H9 (cell line): ENCODE data around the gene VPS4A. TPM values are rescaled to one million over a fixed set of nuclear protein-coding genes. Genes with fewer than 3 reads are reported as not detected.
A peak's percentile ranks its signal among the peaks of the same experiment; 100 is the strongest.

Experiments used
- DNase-seq: peaks from one replicate; pipeline ENCODE4 v3.0.0-alpha.2; 2017
- H2AFZ ChIP-seq: one replicate; pipeline ENCODE4 v1.6.1; 2013; ENCODE audit warnings: mild to moderate bottlenecking, low read length, control low read depth, moderate library complexity
- H2AK5ac ChIP-seq: 2 replicates; pipeline ENCODE4 v1.6.1; 2013; ENCODE audit warnings: low read length, control low read depth, mixed read lengths; ENCODE audit not compliant: insufficient read length
- H2BK120ac ChIP-seq: one replicate; pipeline ENCODE4 v1.6.1; 2013; ENCODE audit warnings: low read depth, mild to moderate bottlenecking, low read length, control low read depth, inconsistent platforms; ENCODE audit not compliant: poor library complexity, severe bottlenecking
- H2BK12ac ChIP-seq: 2 replicates; pipeline ENCODE4 v1.6.1; 2013; ENCODE audit warnings: low read length, control low read depth, mixed read lengths, low read depth; ENCODE audit not compliant: insufficient read length
- H2BK15ac ChIP-seq: 2 replicates; pipeline ENCODE4 v1.6.1; 2013; ENCODE audit warnings: low read depth, low read length, control low read depth
- H2BK20ac ChIP-seq: one replicate; pipeline ENCODE4 v1.6.1; 2013; ENCODE audit warnings: low read depth, mild to moderate bottlenecking, low read length, control low read depth, inconsistent platforms; ENCODE audit not compliant: poor library complexity, severe bottlenecking
- H2BK5ac ChIP-seq: 2 replicates; pipeline ENCODE4 v1.6.1; 2013; ENCODE audit warnings: low read length, control low read depth, mixed read lengths; ENCODE audit not compliant: insufficient read length
- H3K14ac ChIP-seq: 2 replicates; pipeline ENCODE4 v1.6.1; 2013; ENCODE audit warnings: low read length, control low read depth; ENCODE audit not compliant: insufficient read depth
- H3K18ac ChIP-seq: 2 replicates; pipeline ENCODE4 v1.6.1; 2013; ENCODE audit warnings: low read depth, mild to moderate bottlenecking, mixed read lengths, low read length, control low read depth; ENCODE audit not compliant: insufficient read length
- H3K23ac ChIP-seq: 2 replicates; pipeline ENCODE4 v1.6.1; 2013; ENCODE audit warnings: low read length, control low read depth, mixed read lengths, low read depth; ENCODE audit not compliant: insufficient read length
- H3K23me2 ChIP-seq: 2 replicates; pipeline ENCODE4 v1.6.1; 2013; ENCODE audit warnings: low read depth, mild to moderate bottlenecking, mixed read lengths, low read length, control low read depth; ENCODE audit not compliant: insufficient read length, poor library complexity, severe bottlenecking
- H3K27ac ChIP-seq: 2 replicates; pipeline ENCODE4 v1.5.1; 2013; ENCODE audit warnings: low read length, control low read depth, mixed read lengths, low read depth; ENCODE audit not compliant: insufficient read length
- H3K27me3 ChIP-seq: 2 replicates; pipeline ENCODE4 v1.6.1; 2013; ENCODE audit warnings: low read length, control low read depth, inconsistent platforms; ENCODE audit not compliant: insufficient read depth
- H3K4ac ChIP-seq: 2 replicates; pipeline ENCODE4 v1.6.1; 2013; ENCODE audit warnings: low read depth, mild to moderate bottlenecking, control low read depth, inconsistent platforms, low read length, moderate library complexity
- H3K4me1 ChIP-seq: 2 replicates; pipeline ENCODE4 v1.6.1; 2013; ENCODE audit warnings: low read length, control low read depth, inconsistent platforms; ENCODE audit not compliant: insufficient read depth
- H3K4me2 ChIP-seq: 2 replicates; pipeline ENCODE4 v1.6.1; 2013; ENCODE audit warnings: low read length, control low read depth, mixed read lengths; ENCODE audit not compliant: insufficient read length, insufficient read depth
- H3K56ac ChIP-seq: 2 replicates; pipeline ENCODE4 v1.6.1; 2013; ENCODE audit warnings: low read depth, mild to moderate bottlenecking, mixed read lengths, low read length, control low read depth; ENCODE audit not compliant: insufficient read length
- H3K79me1 ChIP-seq: 2 replicates; pipeline ENCODE4 v1.6.1; 2013; ENCODE audit warnings: low read depth, mild to moderate bottlenecking, moderate library complexity, low read length, control low read depth, inconsistent platforms; ENCODE audit not compliant: insufficient read depth, poor library complexity, severe bottlenecking
- H3K79me2 ChIP-seq: 2 replicates; pipeline ENCODE4 v1.6.1; 2013; ENCODE audit warnings: low read length, control low read depth, inconsistent platforms; ENCODE audit not compliant: insufficient read depth
- H3K9ac ChIP-seq: 2 replicates; pipeline ENCODE4 v1.6.1; 2013; ENCODE audit warnings: low read length, control low read depth, mixed read lengths; ENCODE audit not compliant: insufficient read length; ENCODE audit errors: extremely low read depth
- H3K9me3 ChIP-seq: one replicate; pipeline ENCODE4 v1.6.1; 2013; ENCODE audit warnings: low read depth, low read length, inconsistent platforms; ENCODE audit not compliant: control insufficient read depth
- H3T11ph ChIP-seq: one replicate; pipeline ENCODE4 v1.6.1; 2013; ENCODE audit warnings: mild to moderate bottlenecking, low read length, control low read depth, inconsistent platforms
- H4K20me1 ChIP-seq: one replicate; pipeline ENCODE4 v1.6.1; 2013; ENCODE audit not compliant: control insufficient read depth, insufficient read length, insufficient read depth
- H4K5ac ChIP-seq: 2 replicates; pipeline ENCODE4 v1.6.1; 2013; ENCODE audit warnings: low read depth, mild to moderate bottlenecking, mixed read lengths, low read length, control low read depth; ENCODE audit not compliant: insufficient read length
- H4K8ac ChIP-seq: replicated peaks from 2 replicates; pipeline ENCODE4 v1.6.1; 2013; ENCODE audit warnings: low read length, control low read depth, mixed read lengths, low read depth; ENCODE audit not compliant: insufficient read length
- H4K91ac ChIP-seq: 2 replicates; pipeline ENCODE4 v1.6.1; 2013; ENCODE audit warnings: low read depth, mild to moderate bottlenecking, moderate library complexity, mixed read lengths, low read length, control low read depth; ENCODE audit not compliant: insufficient read length
- H3K27ac Mint-ChIP-seq, 3 experiments: 2 replicates in 2 of 3; 3 replicates in 1 of 3; pipeline ENCODE4 v1.8.0; 2020 to 2021; ENCODE audit warnings: mixed read lengths in 3 of 3, mild to moderate bottlenecking in 1 of 3, moderate library complexity in 1 of 3
- H3K27me3 Mint-ChIP-seq: 2 replicates; pipeline ENCODE4 v1.8.0; 2021; ENCODE audit warnings: low read depth, mild to moderate bottlenecking, moderate library complexity, mixed read lengths
- H3K36me3 Mint-ChIP-seq, 3 experiments: 2 replicates in 2 of 3; 3 replicates in 1 of 3; pipeline ENCODE4 v1.8.0; 2020 to 2021; ENCODE audit warnings: low read depth in 3 of 3, mixed read lengths in 3 of 3; ENCODE audit not compliant: insufficient read depth in 1 of 3
- H3K4me1 Mint-ChIP-seq, 2 experiments: 2 replicates each; pipeline ENCODE4 v1.8.0; 2020; ENCODE audit warnings: mixed read lengths in 2 of 2
- H3K4me3 Mint-ChIP-seq, 2 experiments: 2 replicates in 1 of 2; 3 replicates in 1 of 2; pipeline ENCODE4 v1.8.0; 2020 to 2021; ENCODE audit warnings: mild to moderate bottlenecking in 2 of 2, mixed read lengths in 2 of 2, moderate library complexity in 1 of 2
- H3K9me3 Mint-ChIP-seq, 2 experiments: 2 replicates in 1 of 2; 3 replicates in 1 of 2; pipeline ENCODE4 v1.8.0; 2020; ENCODE audit warnings: mild to moderate bottlenecking in 2 of 2, mixed read lengths in 2 of 2, moderate library complexity in 1 of 2
- CTCF ChIP-seq: fragments of 200-600 bp; sonication (generic); conservative IDR thresholded peaks from 3 replicates; pipeline ENCODE4 v1.8.0; 2021; ENCODE audit warnings: antibody characterized with exemption, mild to moderate bottlenecking
- WGBS: extraction: QIAGEN DNeasy Blood & Tissue Kit; methylation state at CpG from one replicate; pipeline ENCODE4 v1.1.7; 2013; ENCODE audit warnings: missing lambda C conversion rate, low lambda C conversion rate, mixed read lengths; ENCODE audit not compliant: insufficient read length; ENCODE audit errors: extremely low coverage; 5-methylcytosine and 5-hydroxymethylcytosine counted together
- total RNA-seq: library from RNA; stranded (reverse); gene quantifications from 2 replicates; pipeline ENCODE4 v1.2.1, GENCODE V29; 2021

The VPS4A gene
- total RNA-seq, 1 experiment from 2014 or later: 27.1 TPM

- no peak overlapping the region for H3K4me2 ChIP-seq
- H3K79me2 ChIP-seq: peaks cover 16% of the 10 kb centered on the region; the same call in 1 of the 2 replicates
- no peak overlapping the region for H3K56ac ChIP-seq
- no peak overlapping the region for H2BK12ac ChIP-seq
- WGBS: no CpG with 5 or more reads among the region's 10 CpGs
- peaks cover 6% of the 10 kb centered on the region for H3K23me2 ChIP-seq
- no peaks in the 10 kb centered on the region for H3K9me3 ChIP-seq
- no peaks in the 10 kb centered on the region for H3K27me3 ChIP-seq
- no peak for TF ChIP-seq CTCF
- no peak overlapping the region for H3K4ac ChIP-seq
- no peak overlapping the region for H2BK5ac ChIP-seq
- Mint-ChIP-seq H3K27ac (peak overlapping the region in 1 of 3 experiments; percentile 60; a peak in 1 of 7 replicates), H3K4me3 (0 out of 5 replicates have a peak overlapping the region, but pooled peaks of 1 of the 2 experiments have one; percentile 29), H3K9me3 (no peaks in the 10 kb centered on the region), H3K4me1 (peaks cover 18 to 23% of the 10 kb centered on the region in 2 experiments), H3K27me3 (no peaks in the 10 kb centered on the region; the same call in 1 of the 2 replicates), H3K36me3 (peaks cover 46 to 97% (median 82%) of the 10 kb centered on the region in 3 experiments)
- no peak overlapping the region for H4K91ac ChIP-seq
- no peak overlapping the region for H4K5ac ChIP-seq
- H3K18ac ChIP-seq: no peak overlapping the region
- H3K27ac ChIP-seq: no peak overlapping the region
- H2AK5ac ChIP-seq: no peak overlapping the region
- H3K9ac ChIP-seq: no peak overlapping the region
- no peak overlapping the region for H4K8ac ChIP-seq
- peaks cover 5% of the 10 kb centered on the region for H3K79me1 ChIP-seq
- H2AFZ ChIP-seq: no peak overlapping the region
- no peaks in the 10 kb centered on the region for H3K4me1 ChIP-seq
- peaks cover 2% of the 10 kb centered on the region for H4K20me1 ChIP-seq
- no peak overlapping the region for H3T11ph ChIP-seq
- no peak for DNase-seq
- H3K14ac ChIP-seq: no peak overlapping the region
- H2BK120ac ChIP-seq: no peak overlapping the region
- no peak overlapping the region for H2BK20ac ChIP-seq
- no peak overlapping the region for H3K23ac ChIP-seq
- H2BK15ac ChIP-seq: no peak overlapping the region
Measured at GRCh38 chr16:69324585-69325253, 13.6 kb downstream of the VPS4A start.
